ENCODE data around the gene KIAA0930. TPM values are rescaled to one million over a fixed set of nuclear protein-coding genes. Genes with fewer than 3 reads are reported as not detected.

Gene KIAA0930
- total RNA-seq, 2 experiments from 2014 or later, result 35.1 to 38.6 TPM

DNA sequence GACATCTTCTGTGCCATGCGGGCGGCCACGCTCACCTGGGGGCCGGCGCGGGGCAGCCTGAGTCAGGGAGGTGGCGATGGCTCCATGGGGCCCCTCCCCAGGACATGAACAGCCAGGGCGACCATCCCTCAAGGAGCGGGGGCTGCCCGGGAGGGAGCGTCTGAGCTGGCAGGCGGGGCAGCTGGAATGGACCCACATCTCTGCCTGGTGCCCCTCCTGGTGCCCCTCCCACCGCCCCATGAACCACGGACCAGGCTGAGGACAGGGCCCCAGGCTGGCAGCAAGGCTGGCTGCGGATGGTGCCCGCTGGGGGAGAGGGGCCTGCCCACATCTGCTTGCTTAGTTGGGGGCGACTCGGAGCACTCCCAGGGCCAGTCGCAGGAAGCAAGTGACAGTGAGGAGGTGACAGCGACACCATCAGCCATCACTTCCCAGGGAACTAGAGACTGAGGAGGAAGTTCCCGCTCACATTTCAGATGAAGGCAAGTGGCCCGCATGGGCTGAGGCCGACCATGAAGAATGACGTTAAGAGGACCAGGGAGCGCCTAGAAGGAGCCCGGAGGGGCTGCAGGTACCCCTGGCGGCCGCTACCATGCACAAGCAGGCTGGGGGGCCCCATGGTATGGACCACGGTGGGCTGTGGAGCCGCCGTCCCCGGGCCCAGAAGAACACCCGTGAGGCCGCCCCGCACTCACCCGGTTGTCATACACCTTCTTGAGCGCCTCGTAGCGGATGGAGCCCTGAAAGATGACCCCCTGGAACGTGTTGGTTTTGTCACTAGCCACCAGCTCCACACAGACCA, 37.3 kb downstream of the KIAA0930 start:
- no peaks in the 10 kb centered on the region for H3K9me3 Mint-ChIP-seq (ENCODE audit: low read depth)
- H3K4me1 Mint-ChIP-seq, result no peaks in the 10 kb centered on the region
- H3K27me3 Mint-ChIP-seq, result no peaks in the 10 kb centered on the region
- CTCF ChIA-PET, result no interaction called here
- ATAC-seq, result no peak
- no peak overlapping the region for H3K27ac Mint-ChIP-seq
- no peak for DNase-seq
- H3K4me3 Mint-ChIP-seq, result no peak overlapping the region
- peaks cover 1% of the 10 kb centered on the region for H3K36me3 Mint-ChIP-seq

DNA sequence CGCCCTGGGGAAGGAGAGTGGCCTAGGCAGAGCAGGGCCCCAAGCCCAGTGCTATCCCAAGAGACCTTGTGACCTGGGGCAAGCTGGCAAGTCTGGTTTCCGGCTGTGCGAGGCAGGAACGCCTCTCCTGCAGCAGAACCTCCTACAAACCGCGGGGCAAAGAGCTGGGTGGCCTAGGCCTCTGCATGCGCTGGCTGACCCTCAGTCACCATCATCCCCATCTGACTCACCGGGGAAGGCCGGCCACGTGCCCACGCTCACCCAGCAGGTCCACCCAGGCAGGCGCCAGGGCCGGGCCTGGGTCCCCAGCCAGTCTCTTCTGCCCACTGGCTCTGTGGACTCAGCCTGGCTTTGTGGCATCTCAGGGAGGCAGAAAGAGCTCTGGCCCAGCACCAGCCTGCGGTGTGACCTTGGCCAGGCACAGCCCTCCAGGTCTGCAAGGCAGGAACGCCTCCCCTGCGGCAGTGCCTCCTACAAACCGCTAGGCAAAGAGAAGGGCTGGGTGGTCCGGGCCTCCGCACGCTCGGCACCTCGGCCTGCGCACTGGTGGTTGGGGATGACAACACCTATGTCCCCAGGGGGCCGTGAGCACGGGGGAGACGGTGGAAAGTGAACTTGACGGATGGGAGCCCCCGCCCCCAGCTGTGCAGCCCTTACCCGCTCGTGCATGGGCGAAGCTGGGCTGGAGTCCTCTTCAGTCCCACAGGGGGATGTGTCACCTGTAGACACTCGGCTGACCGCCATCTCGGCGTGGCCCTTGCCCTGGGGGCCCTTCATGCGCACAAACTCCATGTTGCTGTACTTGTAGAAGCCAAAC, 38.2 kb downstream of the KIAA0930 start:
- Mint-ChIP-seq H3K9me3 (ENCODE audit: low read depth) (no peaks in the 10 kb centered on the region), H3K36me3 (peaks cover 3% of the 10 kb centered on the region), H3K4me3 (no peak overlapping the region), H3K27ac (no peak overlapping the region), H3K27me3 (no peaks in the 10 kb centered on the region), H3K4me1 (no peaks in the 10 kb centered on the region)
- DNase-seq (no peak), ATAC-seq (no peak)
- CTCF ChIA-PET, result no interaction called here

GRCh38 chr22:45201678-45202332, 38.9 kb downstream of the KIAA0930 start:
- DNase-seq, result no peak
- Mint-ChIP-seq H3K9me3 (ENCODE audit: low read depth) (no peaks in the 10 kb centered on the region), H3K27me3 (no peaks in the 10 kb centered on the region), H3K4me1 (no peaks in the 10 kb centered on the region), H3K4me3 (no peak overlapping the region), H3K27ac (no peak overlapping the region), H3K36me3 (peaks cover 3% of the 10 kb centered on the region)
- CTCF ChIA-PET, result no interaction called here
- no peak for ATAC-seq

DNA sequence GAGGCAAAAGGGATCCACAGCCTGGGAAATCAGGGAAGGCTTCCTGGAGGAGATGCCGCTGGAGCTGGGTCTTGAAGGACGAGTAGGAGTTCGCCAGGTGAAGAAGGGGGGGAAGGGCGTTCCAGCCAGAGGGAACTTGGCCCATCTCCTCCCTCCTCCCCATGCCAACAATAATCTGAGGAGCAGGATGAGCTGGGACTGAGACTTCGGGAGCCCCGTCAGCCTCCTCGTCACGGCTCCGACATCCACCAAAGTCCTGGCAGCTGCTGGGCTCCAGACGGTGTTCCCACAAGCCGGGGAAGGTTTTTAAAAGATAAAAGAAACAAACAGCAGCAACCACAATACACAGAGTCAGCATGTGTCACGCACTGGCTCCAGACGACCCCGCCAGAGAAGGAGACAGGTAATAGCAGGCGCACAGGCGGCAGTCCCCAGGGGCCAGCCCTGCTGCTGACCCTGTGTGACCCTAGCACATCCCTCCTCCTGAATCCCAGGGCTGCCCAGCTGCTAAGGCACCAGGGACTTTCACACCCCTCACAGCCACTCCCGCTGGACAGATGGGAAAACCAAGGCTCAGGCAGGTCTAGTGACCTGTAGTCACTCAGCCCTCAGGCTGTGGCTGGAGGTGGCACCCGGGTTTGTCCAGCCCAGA, 39.7 kb downstream of the KIAA0930 start:
- no peak for DNase-seq
- H3K9me3 Mint-ChIP-seq (ENCODE audit: low read depth), result no peaks in the 10 kb centered on the region
- no peak overlapping the region for H3K27ac Mint-ChIP-seq
- H3K27me3 Mint-ChIP-seq, result no peaks in the 10 kb centered on the region
- H3K4me3 Mint-ChIP-seq, result no peak overlapping the region
- H3K4me1 Mint-ChIP-seq, result no peaks in the 10 kb centered on the region
- CTCF ChIA-PET, result no interaction called here
- no peak for ATAC-seq
- H3K36me3 Mint-ChIP-seq, result peaks cover 3% of the 10 kb centered on the region

DNA sequence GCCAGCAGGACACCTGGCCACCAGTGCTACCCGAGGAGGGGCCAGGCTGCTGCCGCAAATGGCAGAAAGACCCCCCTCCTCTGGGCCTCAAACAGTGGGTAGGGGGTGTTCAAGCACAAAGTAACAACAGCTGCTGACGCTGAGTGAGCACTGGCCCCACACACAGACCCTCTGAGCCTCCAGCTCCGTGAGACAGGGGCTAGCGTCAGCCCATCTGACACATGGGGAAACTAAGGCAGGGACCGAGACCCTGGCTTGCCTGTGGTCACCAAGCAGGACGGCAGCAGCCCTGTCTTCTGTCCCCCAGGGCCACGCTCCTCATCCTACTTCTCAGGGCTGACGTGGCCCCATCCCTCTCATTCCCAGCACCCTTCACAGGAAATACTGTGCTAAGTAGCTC, 40.5 kb downstream of the KIAA0930 start:
- no peak overlapping the region for H3K4me3 Mint-ChIP-seq
- no peaks in the 10 kb centered on the region for H3K27me3 Mint-ChIP-seq
- DNase-seq (no peak), ATAC-seq (no peak)
- peaks cover 3% of the 10 kb centered on the region for H3K36me3 Mint-ChIP-seq
- H3K4me1 Mint-ChIP-seq, result no peaks in the 10 kb centered on the region
- CTCF ChIA-PET, result no interaction called here
- no peaks in the 10 kb centered on the region for H3K9me3 Mint-ChIP-seq (ENCODE audit: low read depth)
- no peak overlapping the region for H3K27ac Mint-ChIP-seq

GRCh38 chr22:45199723-45200122, 41.0 kb downstream of the KIAA0930 start:
- Mint-ChIP-seq H3K9me3 (ENCODE audit: low read depth) (no peaks in the 10 kb centered on the region), H3K27ac (no peak overlapping the region), H3K27me3 (no peaks in the 10 kb centered on the region), H3K4me3 (no peak overlapping the region), H3K36me3 (peaks cover 3% of the 10 kb centered on the region), H3K4me1 (no peaks in the 10 kb centered on the region)
- CTCF ChIA-PET, result no interaction called here
- DNase-seq, result no peak
- ATAC-seq, result no peak

DNA sequence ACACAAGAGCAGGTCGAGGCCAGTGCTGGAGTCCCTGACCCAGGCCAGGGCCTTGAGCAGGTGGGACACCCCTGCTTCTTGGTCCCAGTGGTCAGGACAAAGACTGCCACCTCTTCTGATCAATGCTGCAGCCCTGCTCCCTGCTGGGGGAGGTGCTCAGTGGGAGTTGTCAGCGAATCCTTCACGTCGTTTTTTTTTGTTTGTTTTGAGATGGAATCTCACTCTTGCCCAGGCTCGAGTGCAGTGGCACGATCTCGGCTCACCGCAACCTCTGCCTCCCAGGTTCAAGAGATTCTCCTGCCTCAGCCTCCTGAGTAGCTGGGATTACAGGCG, 42.3 kb downstream of the KIAA0930 start:
- Mint-ChIP-seq H3K9me3 (ENCODE audit: low read depth) (no peaks in the 10 kb centered on the region), H3K36me3 (peaks cover 3% of the 10 kb centered on the region), H3K4me1 (no peaks in the 10 kb centered on the region), H3K27ac (no peak overlapping the region), H3K27me3 (no peaks in the 10 kb centered on the region), H3K4me3 (no peak overlapping the region)
- ATAC-seq (no peak), DNase-seq (no peak)
- CTCF ChIA-PET, result interaction anchor here (1.2 kb wide), 1 partner anchor 10 kb away, joined by 3 read pairs; no protein-coding TSS in a partner anchor

DNA sequence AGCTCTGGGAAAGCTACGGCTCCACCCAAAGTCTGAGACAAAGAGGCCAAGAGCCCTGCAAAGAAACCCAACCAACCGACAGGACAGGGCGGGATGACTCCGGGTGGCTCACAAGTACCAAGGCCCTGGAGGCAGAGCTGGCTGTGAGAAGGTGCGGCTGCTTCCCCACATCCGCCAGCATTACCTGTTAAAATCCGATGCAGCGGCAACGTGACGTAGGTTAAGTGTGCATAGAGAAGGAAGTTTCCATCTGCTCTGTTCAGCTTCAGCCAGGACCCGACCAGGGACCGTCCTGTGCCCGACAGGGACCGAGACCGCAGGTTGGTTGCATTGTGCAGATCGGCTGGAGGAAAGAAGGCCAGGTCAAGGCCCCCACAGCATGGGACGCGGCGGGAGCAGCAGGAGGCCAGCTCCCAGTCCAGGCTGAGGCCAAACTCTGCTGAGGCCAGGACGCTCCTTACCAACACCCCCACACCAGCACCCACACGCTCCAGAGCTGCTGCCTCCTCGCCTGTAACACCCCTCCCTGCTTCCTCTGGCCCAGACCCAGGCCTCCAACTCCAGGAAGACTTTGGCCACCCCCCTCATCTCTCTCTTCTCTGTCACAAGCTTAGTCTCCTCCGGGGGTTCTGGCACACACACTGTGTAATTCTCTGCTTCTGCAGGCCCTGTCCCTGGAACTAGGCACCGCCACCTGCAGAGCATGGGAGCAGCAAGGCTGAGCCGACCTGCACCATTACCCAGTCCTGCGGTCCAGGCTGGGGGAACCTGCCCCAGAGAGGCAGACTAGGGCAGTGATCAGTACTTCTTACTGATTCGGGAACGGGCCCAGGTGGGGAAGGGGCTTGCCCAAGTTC, 42.9 kb downstream of the KIAA0930 start:
- peaks cover 3% of the 10 kb centered on the region for H3K36me3 Mint-ChIP-seq
- H3K4me3 Mint-ChIP-seq, result no peak overlapping the region
- CTCF ChIA-PET, result interaction anchor here (1.0 to 1.2 kb wide), 2 partner anchors 11 to 12 kb away, joined by 3 read pairs; no protein-coding TSS in a partner anchor

GRCh38 chr22:45196926-45197605, 43.6 kb downstream of the KIAA0930 start:
- H3K4me1 Mint-ChIP-seq, result no peaks in the 10 kb centered on the region
- ATAC-seq, result no peak
- DNase-seq, result no peak
- peaks cover 3% of the 10 kb centered on the region for H3K36me3 Mint-ChIP-seq
- H3K27ac Mint-ChIP-seq, result no peak overlapping the region
- CTCF ChIA-PET, result interaction anchor here (1.0 to 1.2 kb wide), 2 partner anchors 11 to 13 kb away, joined by 3 read pairs; no protein-coding TSS in a partner anchor
- no peaks in the 10 kb centered on the region for H3K27me3 Mint-ChIP-seq
- H3K4me3 Mint-ChIP-seq, result no peak overlapping the region
- H3K9me3 Mint-ChIP-seq (ENCODE audit: low read depth), result no peaks in the 10 kb centered on the region

More for the DNA sequence above, 42.9 kb downstream of the KIAA0930 start:
- Mint-ChIP-seq H3K4me1 (no peaks in the 10 kb centered on the region), H3K9me3 (ENCODE audit: low read depth) (no peaks in the 10 kb centered on the region), H3K27me3 (no peaks in the 10 kb centered on the region), H3K27ac (no peak overlapping the region)
- ATAC-seq, result no peak
- DNase-seq, result no peak

GRCh38 chr22:45196308-45196707, 44.4 kb downstream of the KIAA0930 start:
- CTCF ChIA-PET, result interaction anchor here (1.7 kb wide), 1 partner anchor 13 kb away, joined by 3 read pairs; no protein-coding TSS in a partner anchor
- Mint-ChIP-seq H3K36me3 (peaks cover 3% of the 10 kb centered on the region), H3K4me1 (no peaks in the 10 kb centered on the region), H3K27me3 (no peaks in the 10 kb centered on the region), H3K4me3 (no peak overlapping the region), H3K9me3 (ENCODE audit: low read depth) (no peaks in the 10 kb centered on the region), H3K27ac (no peak overlapping the region)
- no peak for DNase-seq
- ATAC-seq, result no peak

DNA sequence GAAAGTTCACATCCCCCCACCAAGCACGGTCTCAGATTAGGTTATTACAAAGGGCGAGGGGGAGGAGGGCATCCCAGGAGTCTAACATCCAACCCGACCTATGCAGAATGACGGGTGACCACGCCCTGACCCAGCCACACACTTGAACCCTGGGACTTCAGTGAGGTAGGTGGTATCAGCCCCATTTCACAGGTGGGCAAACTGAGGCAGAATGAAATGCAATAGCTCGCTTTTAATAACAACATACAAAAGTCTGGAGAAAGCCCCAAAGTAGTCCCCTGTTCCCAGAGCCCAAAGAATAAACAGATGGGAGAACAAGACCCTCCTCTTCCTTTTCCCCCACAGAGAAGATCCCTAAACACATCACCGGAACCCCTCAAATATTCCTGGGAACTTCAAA, 45.1 kb downstream of the KIAA0930 start:
- DNase-seq (no peak), ATAC-seq (no peak)
- Mint-ChIP-seq H3K9me3 (ENCODE audit: low read depth) (no peaks in the 10 kb centered on the region), H3K27me3 (no peaks in the 10 kb centered on the region), H3K36me3 (peaks cover 2% of the 10 kb centered on the region), H3K4me3 (no peak overlapping the region), H3K4me1 (no peaks in the 10 kb centered on the region), H3K27ac (no peak overlapping the region)
- CTCF ChIA-PET, result interaction anchor here (1.7 kb wide), 1 partner anchor 14 kb away, joined by 3 read pairs; no protein-coding TSS in a partner anchor

GRCh38 chr22:45194686-45195085, 46.0 kb downstream of the KIAA0930 start:
- no peak for DNase-seq
- H3K9me3 Mint-ChIP-seq (ENCODE audit: low read depth), result no peaks in the 10 kb centered on the region
- H3K27ac Mint-ChIP-seq, result no peak overlapping the region
- no peaks in the 10 kb centered on the region for H3K4me1 Mint-ChIP-seq
- CTCF ChIA-PET, result interaction anchor here (1.7 kb wide), 1 partner anchor 15 kb away, joined by 3 read pairs; no protein-coding TSS in a partner anchor
- no peak overlapping the region for H3K4me3 Mint-ChIP-seq
- no peaks in the 10 kb centered on the region for H3K27me3 Mint-ChIP-seq
- ATAC-seq, result no peak
- peaks cover 1% of the 10 kb centered on the region for H3K36me3 Mint-ChIP-seq

Data from activated CD8-positive, alpha-beta memory T cell treated with anti-CD3 and anti-CD28 coated beads, Interleukin-2, amount 10 ng/mL, durations not matched to agents 7 days and 5 days (primary cell).